NT2/D1 (cell line): ENCODE measurements around the gene CDK14.

Source experiments
- DNase-seq: peaks from one replicate; pipeline ENCODE4 v3.0.0-alpha.2; 2011; ENCODE audit warnings: low read depth, low spot score
- H3K27me3 ChIP-seq: 2 replicates; pipeline ENCODE4 v1.6.0; 2011; ENCODE audit warnings: mild to moderate bottlenecking; ENCODE audit not compliant: insufficient read length, insufficient read depth
- H3K36me3 ChIP-seq: 2 replicates; pipeline ENCODE4 v1.6.1; 2011; ENCODE audit warnings: mild to moderate bottlenecking, low read length, mixed read lengths; ENCODE audit not compliant: insufficient read depth, insufficient read length
- H3K4me1 ChIP-seq: 2 replicates; pipeline ENCODE4 v1.5.1; 2011; ENCODE audit not compliant: insufficient read depth, insufficient read length
- H3K4me3 ChIP-seq: 2 replicates; pipeline ENCODE4 v1.5.1; 2011; ENCODE audit warnings: low read depth; ENCODE audit not compliant: insufficient read length
- H3K9ac ChIP-seq: 2 replicates; pipeline ENCODE4 v1.6.0; 2011; ENCODE audit warnings: low read depth; ENCODE audit not compliant: insufficient read length
- H3K9me3 ChIP-seq: 2 replicates; pipeline ENCODE4 v1.5.1; 2011; ENCODE audit warnings: mild to moderate bottlenecking, low read length; ENCODE audit not compliant: insufficient read depth
- SUZ12 ChIP-seq: IDR thresholded peaks from 2 replicates; pipeline ENCODE4 v1.6.1; 2011; ENCODE audit not compliant: insufficient read length, insufficient read depth; ENCODE audit errors: extremely low read depth
- YY1 ChIP-seq: IDR thresholded peaks from 2 replicates; pipeline ENCODE4 v1.6.1; 2011; ENCODE audit not compliant: insufficient read length, insufficient read depth
- ZNF274 ChIP-seq: IDR thresholded peaks from 2 replicates; pipeline ENCODE4 v1.6.1; 2011; ENCODE audit warnings: mild to moderate bottlenecking, low read depth, low read length

The CDK14 gene

GRCh38 chr7:90858546-90858945 is 262.4 kb downstream of the CDK14 start:
- Histone ChIP-seq H3K36me3 (no peaks in the 10 kb centered on the region), H3K4me3 (no peak overlapping the region), H3K4me1 (no peaks in the 10 kb centered on the region), H3K27me3 (no peaks in the 10 kb centered on the region), H3K9me3 (no peaks in the 10 kb centered on the region), H3K9ac (no peak overlapping the region)
- TF ChIP-seq YY1, result no peak
- TF ChIP-seq ZNF274, result no peak
- TF ChIP-seq SUZ12, result no peak
- DNase-seq, result no peak

- no peak for DNase-seq
- Histone ChIP-seq H3K27me3 (no peaks in the 10 kb centered on the region), H3K9ac (no peak overlapping the region), H3K36me3 (no peaks in the 10 kb centered on the region), H3K9me3 (no peaks in the 10 kb centered on the region), H3K4me3 (no peak overlapping the region), H3K4me1 (no peaks in the 10 kb centered on the region)
- no peak for TF ChIP-seq YY1
- TF ChIP-seq ZNF274, result no peak
- TF ChIP-seq SUZ12, result no peak
Measured at GRCh38 chr7:90859521-90859920, 263.4 kb downstream of the CDK14 start.

- H3K36me3 ChIP-seq, result no peaks in the 10 kb centered on the region
- H3K9ac ChIP-seq, result no peak overlapping the region
- no peaks in the 10 kb centered on the region for H3K9me3 ChIP-seq
- no peak for DNase-seq
- no peaks in the 10 kb centered on the region for H3K27me3 ChIP-seq
- no peak overlapping the region for H3K4me3 ChIP-seq
- no peaks in the 10 kb centered on the region for H3K4me1 ChIP-seq
- TF ChIP-seq YY1 (no peak), ZNF274 (no peak), SUZ12 (no peak)
Measured at GRCh38 chr7:90864088-90864487, 268.0 kb downstream of the CDK14 start.

- TF ChIP-seq YY1 (no peak), SUZ12 (no peak), ZNF274 (no peak)
- no peak overlapping the region for H3K9ac ChIP-seq
- DNase-seq, result no peak
- no peaks in the 10 kb centered on the region for H3K9me3 ChIP-seq
- no peaks in the 10 kb centered on the region for H3K4me1 ChIP-seq
- no peaks in the 10 kb centered on the region for H3K27me3 ChIP-seq
- no peak overlapping the region for H3K4me3 ChIP-seq
- no peaks in the 10 kb centered on the region for H3K36me3 ChIP-seq
Measured at GRCh38 chr7:90869335-90869734, 273.2 kb downstream of the CDK14 start.

GRCh38 chr7:90876701-90877100 is 280.6 kb downstream of the CDK14 start:
- no peak overlapping the region for H3K9ac ChIP-seq
- no peaks in the 10 kb centered on the region for H3K27me3 ChIP-seq
- H3K36me3 ChIP-seq, result no peaks in the 10 kb centered on the region
- no peak for TF ChIP-seq YY1
- TF ChIP-seq SUZ12, result no peak
- no peak for TF ChIP-seq ZNF274
- no peaks in the 10 kb centered on the region for H3K4me1 ChIP-seq
- no peak for DNase-seq
- no peak overlapping the region for H3K4me3 ChIP-seq
- no peaks in the 10 kb centered on the region for H3K9me3 ChIP-seq

- TF ChIP-seq ZNF274, result no peak
- TF ChIP-seq SUZ12, result no peak
- no peak for TF ChIP-seq YY1
- H3K4me1 ChIP-seq, result no peaks in the 10 kb centered on the region
- no peaks in the 10 kb centered on the region for H3K27me3 ChIP-seq
- H3K36me3 ChIP-seq, result no peaks in the 10 kb centered on the region
- DNase-seq, result no peak
- no peaks in the 10 kb centered on the region for H3K9me3 ChIP-seq
- H3K4me3 ChIP-seq, result no peak overlapping the region
- H3K9ac ChIP-seq, result no peak overlapping the region
Measured at GRCh38 chr7:90877201-90877600, 281.1 kb downstream of the CDK14 start.

- H3K4me1 ChIP-seq, result no peaks in the 10 kb centered on the region
- H3K9ac ChIP-seq, result no peak overlapping the region
- TF ChIP-seq ZNF274, result no peak
- TF ChIP-seq SUZ12, result no peak
- no peak for TF ChIP-seq YY1
- no peak for DNase-seq
- H3K4me3 ChIP-seq, result no peak overlapping the region
- no peaks in the 10 kb centered on the region for H3K27me3 ChIP-seq
- no peaks in the 10 kb centered on the region for H3K9me3 ChIP-seq
- no peaks in the 10 kb centered on the region for H3K36me3 ChIP-seq
Measured at GRCh38 chr7:90879924-90880323, 283.8 kb downstream of the CDK14 start.
